ENCODE measurements around the gene PEDS1. TPM values are rescaled to one million over a fixed set of nuclear protein-coding genes. Genes with fewer than 3 reads are reported as not detected.

PEDS1 gene
- total and polyA plus RNA-seq, 2 of the 13 experiments (the other 11 are each of a cell fraction or from before 2014, with no cell fraction given), result 30.5 to 93.9 TPM

DNA sequence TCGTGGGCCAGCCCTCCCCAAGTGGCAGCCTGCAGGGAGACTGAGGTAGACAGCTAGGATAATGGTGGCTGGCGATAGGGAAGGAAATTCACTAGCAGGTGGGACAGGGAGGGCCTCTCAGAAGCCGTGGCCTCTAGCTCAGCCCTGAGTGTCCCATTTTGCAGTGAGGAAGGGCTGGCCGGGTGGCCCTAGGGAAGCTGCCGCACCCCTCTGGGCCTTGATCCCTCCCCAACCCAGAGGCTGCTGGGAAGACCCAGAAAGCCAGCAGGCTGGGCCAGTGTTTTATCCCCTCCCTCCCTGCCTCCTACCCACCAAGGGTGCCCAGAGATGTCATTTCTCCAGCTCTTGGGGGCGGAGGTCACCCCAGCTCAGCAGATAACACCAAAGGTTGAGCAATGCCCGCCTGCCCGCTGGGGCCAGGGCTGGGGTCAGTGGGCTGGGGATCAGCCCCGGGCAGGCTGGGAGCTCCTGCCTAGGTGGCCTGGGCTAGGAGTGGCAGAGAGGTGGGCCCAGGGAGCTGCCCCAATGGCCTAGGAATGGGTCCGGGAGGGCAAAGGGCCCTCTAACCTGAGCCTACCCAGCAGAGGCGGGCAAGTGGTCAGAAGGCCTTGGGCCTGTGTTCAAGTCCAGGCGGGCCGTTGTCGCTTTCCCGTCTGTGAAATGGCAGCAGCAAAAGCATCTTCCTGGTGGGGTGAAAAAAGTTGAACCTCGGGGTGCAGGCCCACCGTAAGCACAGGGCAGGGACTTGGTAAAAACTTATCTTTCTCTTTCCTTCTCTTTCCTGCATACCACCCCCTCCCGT, 35.6 kb upstream of the PEDS1 start (continued):
- TF ChIP-seq, protein P1, sequence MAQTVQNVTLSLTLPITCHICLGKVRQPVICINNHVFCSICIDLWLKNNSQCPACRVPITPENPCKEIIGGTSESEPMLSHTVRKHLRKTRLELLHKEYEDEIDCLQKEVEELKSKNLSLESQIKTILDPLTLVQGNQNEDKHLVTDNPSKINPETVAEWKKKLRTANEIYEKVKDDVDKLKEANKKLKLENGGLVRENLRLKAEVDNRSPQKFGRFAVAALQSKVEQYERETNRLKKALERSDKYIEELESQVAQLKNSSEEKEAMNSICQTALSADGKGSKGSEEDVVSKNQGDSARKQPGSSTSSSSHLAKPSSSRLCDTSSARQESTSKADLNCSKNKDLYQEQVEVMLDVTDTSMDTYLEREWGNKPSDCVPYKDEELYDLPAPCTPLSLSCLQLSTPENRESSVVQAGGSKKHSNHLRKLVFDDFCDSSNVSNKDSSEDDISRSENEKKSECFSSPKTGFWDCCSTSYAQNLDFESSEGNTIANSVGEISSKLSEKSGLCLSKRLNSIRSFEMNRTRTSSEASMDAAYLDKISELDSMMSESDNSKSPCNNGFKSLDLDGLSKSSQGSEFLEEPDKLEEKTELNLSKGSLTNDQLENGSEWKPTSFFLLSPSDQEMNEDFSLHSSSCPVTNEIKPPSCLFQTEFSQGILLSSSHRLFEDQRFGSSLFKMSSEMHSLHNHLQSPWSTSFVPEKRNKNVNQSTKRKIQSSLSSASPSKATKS (CRISPR knock-in tag; IDR thresholded peaks at IDR 0.05), result no peak; the same call in 1 of the 2 replicates
- TF ChIP-seq ZNF34 (CRISPR knock-in tag; IDR thresholded peaks at IDR 0.05; ENCODE audit: borderline replicate concordance) (peak; percentile 93), ZNF3 (CRISPR knock-in tag; IDR thresholded peaks at IDR 0.05) (peak; percentile 77; the same call in 1 of the 2 replicates), ZNF343 (CRISPR knock-in tag; IDR thresholded peaks at IDR 0.05) (peak; percentile 90), ZSCAN29 (CRISPR knock-in tag; conservative IDR thresholded peaks at IDR 0.05) (peak; percentile 85; the same call in 1 of the 2 replicates), GTF2F1 (IDR thresholded peaks at IDR 0.05; ENCODE audit: low read length) (peak; percentile 67; the same call in 1 of the 2 replicates), ZNF713 (CRISPR knock-in tag; IDR thresholded peaks at IDR 0.05) (peak; percentile 71; the same call in 1 of the 2 replicates), ZSCAN25 (CRISPR knock-in tag; IDR thresholded peaks at IDR 0.05) (peak; percentile 72), MBD4 (IDR thresholded peaks at IDR 0.05; ENCODE audit: borderline replicate concordance, low read length) (no peak), PRPF4 (IDR thresholded peaks at IDR 0.05; ENCODE audit: low read depth, low read length, poor library complexity, severe bottlenecking) (no peak), ZNF629 (CRISPR knock-in tag; conservative IDR thresholded peaks at IDR 0.05) (peak; percentile 90), ZNF816 (CRISPR knock-in tag; IDR thresholded peaks at IDR 0.05; ENCODE audit: borderline replicate concordance) (0 out of 2 replicates have a peak, but pooled peaks have one; percentile 57), MTA3 (CRISPR knock-in tag; IDR thresholded peaks at IDR 0.05) (0 out of 2 replicates have a peak, but pooled peaks have one; percentile 11), SP1 (IDR thresholded peaks at IDR 0.05) (no peak), SP1 (CRISPR knock-in tag; IDR thresholded peaks at IDR 0.05) (no peak; the same call in 1 of the 2 replicates), ZNF496 (CRISPR knock-in tag; IDR thresholded peaks at IDR 0.05; ENCODE audit: insufficient replicate concordance) (no peak), ATF1 (CRISPR knock-in tag; IDR thresholded peaks at IDR 0.05) (no peak), ZNF569 (CRISPR knock-in tag; IDR thresholded peaks at IDR 0.05; ENCODE audit: borderline replicate concordance) (peak; percentile 81; the same call in 1 of the 2 replicates), SNAPC2 (CRISPR knock-in tag; IDR thresholded peaks at IDR 0.05) (peak; percentile 81; the same call in 1 of the 2 replicates), NR2C2 (CRISPR knock-in tag; IDR thresholded peaks at IDR 0.05; ENCODE audit: borderline replicate concordance) (peak; percentile 96), TMF1 (CRISPR knock-in tag; IDR thresholded peaks at IDR 0.05; ENCODE audit: low read depth) (peak; percentile 84), ZNF282 (IDR thresholded peaks at IDR 0.05; ENCODE audit: partially characterized antibody) (no peak), ZFAT (CRISPR knock-in tag; conservative IDR thresholded peaks at IDR 0.05) (no peak)
- TF ChIP-seq, protein P2, sequence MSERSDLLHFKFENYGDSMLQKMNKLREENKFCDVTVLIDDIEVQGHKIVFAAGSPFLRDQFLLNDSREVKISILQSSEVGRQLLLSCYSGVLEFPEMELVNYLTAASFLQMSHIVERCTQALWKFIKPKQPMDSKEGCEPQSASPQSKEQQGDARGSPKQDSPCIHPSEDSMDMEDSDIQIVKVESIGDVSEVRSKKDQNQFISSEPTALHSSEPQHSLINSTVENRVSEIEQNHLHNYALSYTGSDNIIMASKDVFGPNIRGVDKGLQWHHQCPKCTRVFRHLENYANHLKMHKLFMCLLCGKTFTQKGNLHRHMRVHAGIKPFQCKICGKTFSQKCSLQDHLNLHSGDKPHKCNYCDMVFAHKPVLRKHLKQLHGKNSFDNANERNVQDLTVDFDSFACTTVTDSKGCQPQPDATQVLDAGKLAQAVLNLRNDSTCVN (CRISPR knock-in tag; IDR thresholded peaks at IDR 0.05; ENCODE audit: borderline replicate concordance), result peak; percentile 55; the same call in 1 of the 2 replicates
- TF ChIP-seq, protein P3, sequence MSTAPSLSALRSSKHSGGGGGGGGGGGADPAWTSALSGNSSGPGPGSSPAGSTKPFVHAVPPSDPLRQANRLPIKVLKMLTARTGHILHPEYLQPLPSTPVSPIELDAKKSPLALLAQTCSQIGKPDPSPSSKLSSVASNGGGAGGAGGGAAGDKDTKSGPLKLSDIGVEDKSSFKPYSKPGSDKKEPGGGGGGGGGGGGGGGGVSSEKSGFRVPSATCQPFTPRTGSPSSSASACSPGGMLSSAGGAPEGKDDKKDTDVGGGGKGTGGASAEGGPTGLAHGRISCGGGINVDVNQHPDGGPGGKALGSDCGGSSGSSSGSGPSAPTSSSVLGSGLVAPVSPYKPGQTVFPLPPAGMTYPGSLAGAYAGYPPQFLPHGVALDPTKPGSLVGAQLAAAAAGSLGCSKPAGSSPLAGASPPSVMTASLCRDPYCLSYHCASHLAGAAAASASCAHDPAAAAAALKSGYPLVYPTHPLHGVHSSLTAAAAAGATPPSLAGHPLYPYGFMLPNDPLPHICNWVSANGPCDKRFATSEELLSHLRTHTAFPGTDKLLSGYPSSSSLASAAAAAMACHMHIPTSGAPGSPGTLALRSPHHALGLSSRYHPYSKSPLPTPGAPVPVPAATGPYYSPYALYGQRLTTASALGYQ (CRISPR knock-in tag; IDR thresholded peaks at IDR 0.05), result peak; percentile 88
- TF ChIP-seq, protein P4, sequence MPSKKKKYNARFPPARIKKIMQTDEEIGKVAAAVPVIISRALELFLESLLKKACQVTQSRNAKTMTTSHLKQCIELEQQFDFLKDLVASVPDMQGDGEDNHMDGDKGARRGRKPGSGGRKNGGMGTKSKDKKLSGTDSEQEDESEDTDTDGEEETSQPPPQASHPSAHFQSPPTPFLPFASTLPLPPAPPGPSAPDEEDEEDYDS (CRISPR knock-in tag; IDR thresholded peaks at IDR 0.05), result peak; percentile 73; the same call in 1 of the 2 replicates

Measured in HepG2 (cell line).